Stimulated activated CD4-positive, alpha-beta T cell treated with anti-CD3 and anti-CD28 coated beads, Interleukin-4, amount 100 ng/mL, for 1 hour (primary cell): ENCODE results near the gene TSC1.

Source experiments
- DNase-seq: peaks from one replicate; pipeline ENCODE4 v3.0.0-alpha.2; 2020

Gene TSC1

GRCh38 chr9:132886334-132886725 lies 58.1 kb downstream of the TSC1 start:
- no peak for DNase-seq

DNA sequence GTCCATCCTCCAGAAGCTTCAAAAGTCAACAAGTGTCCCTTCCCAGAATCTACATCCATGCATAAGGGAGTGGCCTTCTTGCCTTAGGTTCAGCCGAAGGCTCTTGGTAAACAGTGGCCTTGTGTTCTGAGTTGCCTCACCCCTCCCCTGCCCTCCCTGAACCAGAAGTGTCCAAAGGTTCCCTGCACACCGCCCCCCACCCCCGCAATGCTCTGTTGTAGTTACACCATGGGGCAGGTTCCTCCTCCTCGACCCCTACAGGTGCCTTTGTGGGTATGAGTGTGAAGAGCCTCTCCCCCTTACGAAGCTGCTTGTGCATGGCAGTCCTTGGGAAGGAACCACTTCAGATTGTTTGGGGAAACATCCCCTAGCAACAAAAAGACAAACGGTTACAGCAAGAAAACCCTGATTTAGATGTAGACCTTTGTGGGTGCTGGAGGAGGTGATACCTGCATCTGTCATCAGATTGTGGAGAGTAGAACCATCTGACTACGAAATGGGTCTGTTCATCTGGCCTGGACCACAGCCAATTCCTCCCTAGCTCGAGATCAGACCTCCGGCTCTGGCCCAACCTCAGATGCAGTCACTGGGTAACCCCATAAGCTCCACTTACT lies 58.6 kb downstream of the TSC1 start:
- DNase-seq = no peak

DNA sequence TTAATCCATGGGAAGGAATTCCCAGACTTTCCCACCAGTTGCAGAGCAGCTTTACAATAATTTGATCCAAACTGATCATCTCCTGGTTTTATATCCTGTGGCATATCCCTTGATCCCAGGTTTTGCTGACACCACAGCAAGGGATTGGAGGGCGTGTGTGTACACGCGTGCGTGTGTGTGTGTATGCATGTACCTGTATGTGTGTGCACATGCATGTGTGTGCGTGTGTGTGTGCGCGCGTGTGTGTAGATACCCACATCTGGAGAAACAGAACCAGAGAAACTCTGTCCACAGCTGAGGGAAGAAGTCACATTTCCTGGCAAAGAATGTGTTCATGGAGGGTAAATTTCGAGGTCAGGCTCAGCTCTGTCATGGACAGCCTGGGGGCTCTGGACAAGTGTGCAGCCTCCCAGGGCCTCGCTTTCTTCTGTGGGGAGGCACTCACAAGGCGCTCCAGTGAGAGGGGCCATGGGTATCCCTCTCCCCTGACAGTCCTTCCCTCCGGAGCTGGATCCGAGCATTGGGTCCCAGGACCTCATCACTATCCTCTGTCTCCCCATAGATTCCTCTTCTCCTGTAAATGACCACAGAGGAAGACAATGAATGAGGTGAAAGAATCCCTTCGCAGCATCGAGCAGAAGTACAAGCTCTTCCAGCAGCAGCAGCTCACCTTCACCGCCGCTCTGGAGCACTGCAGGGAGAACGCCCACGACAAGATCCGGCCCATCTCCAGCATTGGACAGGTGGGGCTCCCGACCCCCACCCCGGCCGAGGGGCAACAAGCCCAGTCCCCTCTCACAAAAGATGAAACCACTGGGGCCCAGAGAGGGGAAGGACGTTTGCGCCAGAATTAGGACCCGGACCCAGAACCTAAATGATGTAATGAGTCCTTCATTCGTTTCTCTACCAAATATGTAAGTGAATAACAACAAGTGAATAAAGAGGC lies 60.8 kb downstream of the TSC1 start:
- DNase-seq = no peak

DNA sequence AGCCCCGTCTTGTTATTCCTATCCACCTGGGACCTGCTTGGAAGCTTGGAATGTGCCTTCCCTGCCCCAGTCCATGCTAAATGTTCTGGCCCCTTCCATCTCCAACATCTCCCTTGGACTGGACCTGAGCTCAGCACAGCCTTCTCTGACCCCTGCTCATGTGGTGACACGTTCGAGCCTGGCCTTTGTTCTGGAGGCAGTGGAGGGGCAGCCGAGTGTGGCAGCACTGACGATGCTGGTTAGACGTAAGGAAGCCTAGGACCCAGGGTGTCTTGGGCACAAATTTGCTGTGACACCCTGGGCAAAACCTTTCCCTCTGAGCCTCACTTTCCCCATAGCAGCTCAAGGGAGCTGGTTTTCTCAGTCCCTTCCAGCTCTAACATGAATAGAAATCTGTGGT lies 61.8 kb downstream of the TSC1 start:
- DNase-seq = no peak

GRCh38 chr9:132881826-132882225 lies 62.6 kb downstream of the TSC1 start:
- DNase-seq = no peak

GRCh38 chr9:132880324-132880661 lies 64.1 kb downstream of the TSC1 start:
- DNase-seq = no peak

DNA sequence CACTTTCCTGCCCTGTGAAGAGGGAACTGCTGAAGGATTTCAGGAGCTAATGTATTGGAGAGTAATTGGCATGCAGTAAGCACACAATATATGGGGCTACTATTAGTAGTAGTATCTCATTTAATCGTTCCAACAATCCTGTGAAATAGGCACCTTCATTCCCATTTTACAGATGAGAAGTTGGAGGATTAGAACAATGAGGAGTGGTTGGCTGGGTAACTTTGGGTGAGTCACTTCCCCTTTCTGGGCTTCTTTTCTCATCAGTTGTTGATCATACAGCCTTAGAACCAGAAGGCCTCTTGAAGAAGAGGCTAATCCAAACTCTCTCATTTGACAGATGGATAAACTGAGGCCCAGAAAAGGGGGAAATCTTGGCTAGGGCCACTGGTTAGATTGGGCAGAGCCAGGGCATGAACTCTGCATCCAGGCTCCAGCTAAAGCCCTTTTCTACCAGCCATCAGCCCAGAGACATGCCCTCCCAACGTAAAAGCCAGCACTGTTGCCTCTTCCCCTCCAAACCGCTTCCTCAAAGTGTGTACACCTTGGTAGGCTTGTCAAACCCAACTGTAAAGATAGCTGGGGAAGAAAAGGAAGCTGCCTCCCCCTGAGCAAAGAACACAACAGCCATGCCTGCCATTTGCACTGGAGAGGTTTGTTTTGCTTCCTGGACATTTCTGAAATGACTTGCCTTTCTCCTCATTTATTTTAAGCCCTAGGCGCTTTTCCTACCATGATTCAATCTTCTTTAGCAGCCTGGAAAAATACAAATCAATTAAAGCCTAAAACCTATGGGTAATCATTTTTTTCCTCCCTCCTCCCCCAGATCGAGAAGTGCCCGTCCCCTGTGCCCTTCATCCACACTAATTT lies 64.7 kb downstream of the TSC1 start:
- no peak for DNase-seq

GRCh38 chr9:132878695-132879456 lies 65.5 kb downstream of the TSC1 start, which contains the start of gene SPACA9:
SPACA9 (plus strand) TSS chr9:132878898; CDS start chr9:132883948, 5,050 bp downstream.
- peak; percentile 30 for DNase-seq

DNA sequence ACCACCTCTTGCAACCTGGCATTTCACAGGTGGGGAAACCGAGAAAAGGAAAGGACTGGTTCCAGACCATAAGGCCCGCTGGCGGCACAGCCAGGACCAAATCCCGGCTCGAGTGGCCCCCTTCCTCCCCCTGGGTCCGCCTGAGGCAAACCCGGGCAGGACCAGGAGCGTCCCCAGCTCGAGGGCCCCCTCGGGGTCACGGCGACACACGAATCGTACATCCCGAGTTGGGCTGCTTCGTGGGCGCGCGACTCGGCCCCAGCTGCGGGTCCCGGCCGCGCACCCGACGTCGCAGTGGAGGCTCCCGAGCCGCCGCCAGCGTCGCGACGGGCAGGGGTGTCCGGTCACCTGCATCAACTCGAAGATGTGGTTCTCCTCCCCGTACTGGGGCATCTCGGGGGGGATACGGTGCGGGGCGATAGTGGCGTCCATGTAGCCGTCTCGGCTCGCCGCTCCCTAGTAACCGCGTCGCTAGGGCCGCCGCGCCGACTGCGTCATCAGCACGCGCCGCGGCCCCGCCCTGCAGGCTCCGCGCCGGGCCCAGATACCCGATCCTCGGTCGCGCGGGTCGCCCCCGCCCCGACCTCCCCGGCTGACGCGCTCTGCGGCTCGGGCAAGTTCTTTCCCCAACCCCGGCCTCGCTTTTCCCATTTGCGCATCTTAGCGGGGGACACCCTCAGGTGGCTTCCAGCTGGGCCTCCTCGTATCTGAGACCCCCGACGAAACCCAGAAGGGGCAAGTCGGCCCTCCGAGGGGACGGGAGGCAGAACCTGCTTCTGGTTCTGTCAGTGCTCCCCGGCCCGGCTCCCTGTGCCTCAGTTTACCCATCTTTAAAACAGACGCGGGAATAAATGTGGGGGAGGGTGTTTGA lies 66.4 kb downstream of the TSC1 start, which contains the start of gene AK8:
Gene AK8, minus strand, starts transcription at position 461 of the 871 bp plus-strand sequence. Its CDS starts 29 bp downstream, at position 432.
- peak; percentile 78 for DNase-seq

DNA sequence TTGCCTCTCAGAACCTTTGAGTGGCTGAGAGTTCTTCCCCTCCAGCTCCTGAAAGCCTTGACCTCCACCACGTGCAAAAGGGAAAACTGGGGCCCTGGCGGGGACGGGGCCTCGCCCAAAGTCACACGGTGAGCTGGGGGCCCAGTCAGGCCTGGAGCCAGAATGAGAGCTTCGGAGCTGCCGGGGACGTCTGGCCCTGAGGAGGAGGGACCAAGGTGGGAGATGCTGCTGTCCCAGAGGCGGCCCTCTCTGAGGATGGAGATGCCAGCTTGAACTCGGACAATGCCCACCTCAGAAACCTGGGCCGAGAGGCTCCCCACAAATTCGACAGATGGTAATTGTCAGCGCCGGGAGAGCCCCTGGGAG lies 67.0 kb downstream of the TSC1 start:
- no peak for DNase-seq

GRCh38 chr9:132876849-132877248 lies 67.6 kb downstream of the TSC1 start:
- DNase-seq = no peak

- DNase-seq = no peak
Measured at GRCh38 chr9:132875159-132875558, 69.3 kb downstream of the TSC1 start.

DNA sequence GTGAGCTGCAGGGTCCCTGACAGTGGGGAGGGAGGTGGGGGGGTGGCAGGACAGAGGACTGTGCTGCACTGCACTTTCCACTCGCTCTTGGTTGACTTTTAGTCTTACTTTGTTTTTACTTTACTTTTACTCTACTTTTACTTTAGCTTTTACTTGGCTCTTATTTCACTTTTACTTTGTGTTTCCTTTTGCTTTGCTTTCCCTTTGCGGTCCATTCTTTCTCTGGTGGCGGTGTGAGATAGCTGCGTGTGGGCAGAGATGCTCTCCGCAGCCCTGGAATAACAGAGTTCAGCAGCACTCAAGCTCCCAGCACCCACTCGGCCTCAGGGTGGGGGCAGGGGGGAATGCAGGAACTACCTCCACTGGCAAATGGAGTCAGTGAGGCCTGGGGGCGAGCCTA lies 71.0 kb downstream of the TSC1 start:
- no peak for DNase-seq

DNA sequence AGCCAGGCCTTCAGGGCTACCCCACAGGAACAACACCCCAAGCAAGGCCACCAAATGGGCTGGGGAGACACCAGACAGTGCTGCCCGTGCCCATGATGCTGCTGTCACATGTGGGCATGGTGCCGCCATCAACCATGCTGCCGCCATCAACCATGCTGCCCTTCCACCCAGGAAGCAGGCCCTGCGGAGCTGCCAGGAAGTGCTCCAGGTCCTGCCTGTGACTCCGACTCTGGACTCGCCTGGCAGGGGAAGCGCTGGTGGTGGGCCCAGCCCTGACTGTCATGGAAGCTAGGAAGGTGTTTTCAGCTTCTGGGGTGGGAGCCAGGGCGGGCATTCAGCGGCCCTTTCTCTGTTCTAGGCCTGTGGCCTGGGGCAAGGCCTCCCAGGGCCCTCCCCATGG lies 75.2 kb downstream of the TSC1 start:
- no peak for DNase-seq

- no peak for DNase-seq
Measured at GRCh38 chr9:132866898-132867297, 77.5 kb downstream of the TSC1 start.

- DNase-seq = no peak
Measured at GRCh38 chr9:132864691-132865090, 79.7 kb downstream of the TSC1 start.

GRCh38 chr9:132864277-132864676 lies 80.1 kb downstream of the TSC1 start:
- DNase-seq = no peak

DNA sequence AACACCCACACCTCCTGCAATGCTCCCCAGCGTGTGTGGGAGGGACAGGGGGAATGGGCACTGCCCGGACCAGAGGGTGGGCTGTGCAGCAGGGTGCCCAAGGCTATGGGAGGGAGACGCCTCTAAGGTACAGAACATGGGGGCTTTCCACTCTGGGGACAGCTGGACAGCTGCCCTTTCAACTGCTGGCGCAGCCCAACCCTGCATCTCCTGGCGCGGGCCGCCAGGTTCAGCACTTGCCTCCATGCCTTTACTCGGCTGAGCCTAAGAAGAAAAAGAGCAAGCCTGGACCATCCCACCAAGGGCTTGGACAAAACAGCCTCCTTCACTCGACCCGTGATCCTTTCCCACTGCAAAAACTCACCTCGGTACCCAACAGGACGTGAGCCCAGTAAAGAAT lies 81.3 kb downstream of the TSC1 start:
- DNase-seq = no peak

GRCh38 chr9:132862533-132862932 lies 81.9 kb downstream of the TSC1 start:
- no peak for DNase-seq

- no peak for DNase-seq
Measured at GRCh38 chr9:132861666-132862065, 82.8 kb downstream of the TSC1 start.

DNA sequence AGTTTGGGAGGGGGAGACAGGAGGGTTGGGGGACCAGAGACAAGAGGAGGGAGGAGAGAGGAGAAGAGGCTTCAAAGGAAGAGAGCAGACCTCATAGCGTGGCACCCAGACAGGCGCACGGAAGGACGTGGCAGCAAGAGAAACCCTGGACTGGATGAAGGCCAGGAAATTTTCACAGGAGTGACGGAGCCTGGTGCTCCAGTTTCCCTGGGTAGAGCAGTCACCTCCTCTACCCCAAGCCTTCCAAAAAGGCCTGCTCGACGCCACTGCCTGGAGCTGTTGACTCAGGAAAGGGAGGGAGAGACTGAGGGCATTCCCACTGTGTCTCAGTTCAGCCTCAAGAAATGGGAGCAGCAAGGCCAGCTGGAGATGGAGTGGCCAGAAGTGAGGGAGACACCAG lies 85.7 kb downstream of the TSC1 start:
- no peak for DNase-seq
